HG02588 (cell line): ENCODE data around the gene TMEM115.

Source experiments
- ATAC-seq: cut with Tn5 transposase; IDR thresholded peaks from one replicate; pipeline ENCODE4 v1.9.1; 2021; ENCODE audit warnings: mild to moderate bottlenecking, moderate library complexity; ENCODE audit not compliant: unreplicated experiment

The TMEM115 gene

DNA sequence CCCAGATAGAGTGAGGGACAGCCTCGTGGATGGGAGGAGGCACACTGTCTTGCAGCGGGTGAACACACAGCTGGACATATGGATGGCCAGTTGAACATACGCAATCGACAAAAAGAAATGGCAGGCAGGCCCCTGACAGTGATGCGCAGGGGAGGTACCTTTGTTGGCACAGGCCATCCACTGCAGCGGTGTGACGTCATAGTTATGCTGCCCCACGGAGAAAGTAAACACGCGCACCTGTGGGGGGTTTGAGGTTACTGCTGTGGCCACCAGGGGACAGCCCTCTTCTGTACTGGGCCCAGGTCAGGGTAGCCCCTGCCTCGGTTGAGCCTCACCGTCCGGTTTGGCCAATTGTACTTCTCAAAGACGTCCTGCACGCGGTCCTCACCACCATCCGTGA is 19.4 kb upstream of the TMEM115 start:
- ATAC-seq = no peak

- ATAC-seq = no peak
Observed at GRCh38 chr3:50378024-50378423, 18.7 kb upstream of the TMEM115 start.

DNA sequence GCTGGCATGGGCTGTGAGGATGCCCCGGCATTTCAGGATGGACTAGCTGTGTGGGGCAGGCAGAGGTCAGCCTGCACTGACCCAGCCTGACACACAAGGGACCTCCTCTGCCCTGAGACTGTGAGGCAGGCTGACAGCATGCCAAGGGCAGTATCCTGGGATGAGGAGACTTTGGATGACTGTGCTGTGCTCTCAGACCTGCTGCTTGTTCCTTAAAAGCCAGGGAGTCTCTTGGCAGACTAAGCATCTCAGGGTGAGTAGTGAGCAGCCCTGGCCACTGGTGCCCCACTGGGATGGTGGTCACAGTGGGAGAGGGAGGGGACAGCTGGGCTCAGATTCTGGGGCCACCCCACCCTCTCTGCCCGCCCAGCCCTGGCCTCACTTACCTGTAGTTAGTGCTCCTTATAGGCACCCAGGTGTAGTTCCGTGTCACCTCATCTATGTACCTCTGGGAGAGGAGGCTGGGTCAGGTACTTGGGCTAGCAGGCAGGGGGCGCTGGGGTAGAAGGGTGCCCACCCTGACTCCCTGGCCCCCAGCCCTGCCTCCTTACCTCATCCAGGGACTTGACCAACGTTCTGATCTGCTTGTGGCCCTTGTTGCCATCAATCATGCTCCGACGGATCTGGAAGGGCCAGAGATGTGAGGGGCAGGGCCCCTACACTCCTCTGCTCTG is 16.1 kb upstream of the TMEM115 start:
- no peak for ATAC-seq

DNA sequence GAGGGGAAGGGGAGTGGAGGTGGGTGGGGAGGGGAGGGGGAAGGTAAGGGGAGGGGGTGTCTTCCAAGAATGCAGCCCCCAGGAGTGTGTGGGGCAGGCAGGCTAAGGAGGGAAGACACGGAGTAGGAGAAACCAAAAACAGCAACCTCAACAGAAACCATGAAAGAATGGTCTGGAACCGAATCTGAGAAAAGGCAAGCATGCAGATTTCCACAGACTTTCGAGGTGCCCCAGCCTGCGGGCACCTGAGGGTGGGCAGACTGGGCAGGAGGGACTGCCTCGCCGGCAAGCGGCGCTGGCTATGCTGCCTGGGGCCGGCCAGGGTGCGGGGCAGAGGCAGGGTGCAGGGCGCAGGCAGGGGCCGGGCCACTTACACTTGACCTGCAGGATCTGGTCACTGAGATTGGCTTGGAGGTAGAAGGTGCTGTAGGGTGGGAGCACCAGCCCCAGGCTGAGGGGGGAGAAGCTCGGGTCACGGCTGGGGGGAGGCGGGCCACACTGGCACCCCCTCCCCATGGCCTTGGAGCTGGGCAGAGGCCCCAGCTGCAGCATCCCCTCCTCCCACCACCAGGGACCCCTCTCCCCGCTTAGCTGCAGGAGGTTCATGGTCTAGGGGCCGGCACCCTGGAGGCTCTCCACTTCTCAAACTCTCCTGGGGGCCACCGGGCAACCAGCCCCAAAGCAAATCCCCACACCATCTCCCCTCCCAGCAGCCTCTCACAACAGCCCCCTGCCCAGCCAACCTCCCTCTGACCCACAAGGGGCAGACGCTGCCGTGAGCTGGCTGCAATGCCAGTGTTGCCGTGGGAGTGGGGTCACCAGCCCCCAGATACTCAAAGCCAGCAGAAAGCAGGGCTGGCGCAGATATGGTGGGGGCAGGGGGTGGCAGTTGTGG is 15.3 kb upstream of the TMEM115 start:
- no peak for ATAC-seq

GRCh38 chr3:50373146-50374051 is 14.1 kb upstream of the TMEM115 start:
- no peak for ATAC-seq

DNA sequence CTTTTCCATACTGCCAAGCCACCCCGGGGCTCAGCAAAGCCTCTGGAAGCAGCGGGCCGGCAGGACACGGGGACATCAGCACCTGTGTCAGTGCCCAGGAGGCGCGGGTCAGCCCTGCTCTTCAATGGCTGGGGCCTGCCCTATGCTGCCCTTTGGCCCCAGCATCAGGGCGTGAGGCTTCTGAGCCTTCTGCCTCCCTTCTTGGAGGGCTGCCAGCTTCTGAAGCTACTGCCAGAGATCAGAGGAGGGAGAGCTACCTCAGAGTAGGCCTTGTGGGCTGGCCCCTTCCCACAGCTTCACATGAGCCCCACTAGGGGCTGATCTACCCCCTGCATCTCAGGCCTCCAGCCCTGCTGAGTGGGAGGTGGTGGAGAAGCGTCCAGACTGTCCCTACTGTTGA is 13.0 kb upstream of the TMEM115 start:
- ATAC-seq = no peak

GRCh38 chr3:50371133-50371685 is 11.9 kb upstream of the TMEM115 start:
- ATAC-seq = no peak

- ATAC-seq = no peak
Observed at GRCh38 chr3:50370594-50370993, 11.3 kb upstream of the TMEM115 start.

DNA sequence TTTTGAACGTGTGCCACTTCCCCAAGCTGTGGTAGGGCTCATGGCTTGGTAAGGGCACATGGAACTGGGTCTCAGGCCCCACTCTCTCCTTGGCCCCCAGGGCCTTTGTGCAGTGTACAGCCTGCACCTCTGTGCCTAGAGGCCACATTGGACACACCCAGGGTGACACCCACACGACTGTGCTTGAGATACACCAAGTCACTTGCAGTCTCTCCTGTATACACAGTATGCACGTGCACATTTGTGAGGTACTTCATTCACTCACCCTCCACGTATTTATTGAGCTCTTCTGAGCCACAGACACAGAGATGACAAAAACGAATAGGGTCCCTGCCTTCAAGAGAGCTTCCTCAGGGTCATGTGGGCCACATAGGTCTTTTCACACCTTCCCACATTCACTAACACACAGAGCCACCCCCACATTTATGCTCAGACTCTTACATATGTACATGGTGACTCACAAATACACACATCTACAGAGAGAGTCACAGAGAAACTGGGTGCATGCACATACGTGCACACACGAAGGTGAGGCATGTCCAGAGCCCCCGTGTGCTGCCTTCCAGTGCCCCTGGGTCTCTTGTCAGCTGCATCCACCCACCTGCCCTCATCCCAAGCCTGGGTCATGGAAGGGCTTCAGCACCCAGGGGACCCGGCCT is 9.8 kb upstream of the TMEM115 start:
- no peak for ATAC-seq

DNA sequence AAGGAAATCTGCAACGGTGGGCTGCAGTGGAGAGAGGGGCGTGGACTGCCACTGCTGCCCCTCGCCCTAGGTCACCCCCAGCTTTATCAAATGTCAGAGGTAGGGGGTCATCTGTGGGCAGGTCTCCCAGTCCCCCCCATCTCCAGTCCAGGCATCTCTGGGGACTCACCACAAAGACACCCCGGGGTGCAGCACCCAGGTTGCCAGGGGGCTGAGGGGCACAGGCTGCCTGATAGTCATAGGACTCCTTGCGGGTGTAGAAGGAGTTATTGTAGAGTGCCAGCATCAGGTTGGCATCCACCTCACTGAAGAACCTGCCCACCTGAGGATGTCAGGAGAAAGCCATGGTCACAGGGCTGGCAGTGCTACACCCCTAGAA is 6.5 kb upstream of the TMEM115 start:
- ATAC-seq = no peak

DNA sequence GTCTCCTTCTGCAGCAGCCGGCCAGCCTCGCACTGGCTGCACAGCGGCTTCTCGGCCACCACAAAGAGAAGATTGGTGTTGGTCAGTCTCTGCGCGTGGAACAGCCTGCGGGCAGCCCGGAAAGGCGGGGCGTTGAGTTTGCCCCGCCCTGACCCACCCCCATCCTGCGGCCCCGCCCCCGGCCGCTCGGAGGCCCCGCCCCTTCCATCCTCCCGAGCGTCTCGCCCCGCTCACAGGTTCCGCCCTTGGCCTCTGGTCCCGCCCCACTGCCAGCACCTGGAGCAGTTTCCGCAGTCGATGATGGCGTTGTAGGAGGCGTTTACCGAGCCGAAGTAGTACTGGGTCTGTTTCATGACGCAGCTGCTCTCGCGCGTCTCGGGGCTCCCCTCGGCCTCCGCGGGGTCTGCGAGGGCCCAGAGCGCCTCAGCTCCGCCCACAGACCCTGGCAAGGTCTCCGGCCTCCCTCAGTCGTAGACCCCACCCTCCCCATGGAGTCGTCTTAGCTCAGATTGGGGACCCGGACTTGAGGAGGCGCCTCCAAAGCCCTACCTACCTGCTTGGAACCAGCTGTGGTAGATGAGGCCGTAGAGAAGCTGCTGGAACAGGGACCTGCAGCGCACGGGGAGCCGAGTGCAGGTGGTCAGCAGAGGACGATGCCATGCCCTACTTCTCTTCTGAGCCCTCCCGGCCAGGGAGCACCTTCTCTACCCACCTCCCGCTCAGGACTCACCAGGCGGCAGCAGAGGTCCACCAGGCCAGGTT is 5.9 kb upstream of the TMEM115 start:
- ATAC-seq = peak; percentile 80

DNA sequence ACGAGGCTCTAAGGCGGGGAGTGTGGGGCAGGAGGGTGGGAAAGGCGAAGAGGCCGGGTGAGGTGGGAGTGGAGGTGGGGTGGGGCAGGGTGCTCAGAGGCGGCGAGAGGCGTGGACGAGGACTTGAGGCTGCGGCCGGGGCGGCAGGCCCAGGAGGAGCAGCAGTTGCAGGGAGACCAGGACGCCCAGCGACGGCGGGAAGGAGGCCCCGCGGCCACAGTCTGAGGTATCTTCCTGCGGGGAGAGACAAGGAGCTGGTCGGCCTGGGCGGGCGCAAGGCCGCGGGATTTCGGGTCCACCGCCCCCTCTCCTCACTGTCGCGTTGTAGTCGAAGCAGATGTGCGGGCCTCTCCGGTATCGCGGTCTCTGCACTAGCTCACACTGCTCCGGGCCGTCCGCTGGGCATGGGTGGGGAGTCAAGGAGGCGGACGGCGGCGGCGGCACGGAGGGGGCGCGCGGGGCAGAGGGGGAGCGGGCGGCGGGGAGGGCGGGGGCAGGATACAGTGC is 5.3 kb upstream of the TMEM115 start:
- ATAC-seq = peak; percentile 3

- peak; percentile 14 for ATAC-seq
Observed at GRCh38 chr3:50359760-50360110, 414 bp upstream of the TMEM115 start.

DNA sequence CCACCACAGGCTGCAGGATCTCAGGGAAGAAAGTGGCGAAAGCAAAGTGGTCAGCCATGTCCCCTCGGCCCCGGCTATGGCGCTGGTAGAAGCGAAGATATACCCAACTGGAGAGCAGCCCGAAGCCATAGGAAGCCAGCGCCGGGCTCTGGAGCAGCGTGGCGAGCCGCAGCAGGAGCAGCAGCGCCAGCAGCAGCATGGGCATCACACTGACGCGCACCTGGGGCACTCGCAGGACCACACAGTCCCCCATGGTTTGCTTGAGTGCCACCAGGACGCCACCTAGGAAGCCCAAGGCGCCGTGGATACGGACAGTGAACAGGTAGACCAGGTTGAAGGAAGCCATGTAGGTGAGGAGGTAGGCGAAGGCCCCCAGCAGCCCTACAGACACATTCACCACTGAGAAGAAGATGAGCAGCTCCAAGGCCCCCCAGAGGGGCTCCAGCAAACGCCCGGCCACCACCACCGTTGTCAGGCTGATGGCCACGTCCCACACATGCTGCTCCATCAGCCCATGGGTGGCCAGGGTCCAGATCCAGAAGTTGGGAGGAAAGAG is 888 bp downstream of the TMEM115 start:
- no peak for ATAC-seq

DNA sequence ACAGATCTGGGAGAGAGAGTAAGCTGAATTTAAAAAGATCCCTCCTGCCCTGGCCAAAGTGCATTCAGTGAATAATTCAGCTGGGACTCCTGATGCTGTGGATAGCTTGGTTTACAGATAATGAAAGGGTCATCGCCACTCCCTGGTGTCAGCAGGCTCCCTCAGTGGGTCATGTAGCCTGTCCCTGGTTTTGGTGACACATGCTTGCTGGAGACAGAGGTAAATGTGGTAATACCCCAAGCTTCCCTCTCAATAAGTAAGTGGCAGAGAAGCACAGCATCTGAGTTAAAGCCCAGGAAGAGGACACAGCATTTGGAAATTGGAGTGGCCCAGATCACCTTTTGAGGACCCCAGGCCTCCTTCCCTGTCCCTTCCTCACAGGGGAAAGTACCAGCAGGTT is 1.8 kb downstream of the TMEM115 start:
- no peak for ATAC-seq

- ATAC-seq = no peak
Observed at GRCh38 chr3:50356553-50356952, 2.8 kb downstream of the TMEM115 start.

- no peak for ATAC-seq
Observed at GRCh38 chr3:50355829-50356552, 3.3 kb downstream of the TMEM115 start.

DNA sequence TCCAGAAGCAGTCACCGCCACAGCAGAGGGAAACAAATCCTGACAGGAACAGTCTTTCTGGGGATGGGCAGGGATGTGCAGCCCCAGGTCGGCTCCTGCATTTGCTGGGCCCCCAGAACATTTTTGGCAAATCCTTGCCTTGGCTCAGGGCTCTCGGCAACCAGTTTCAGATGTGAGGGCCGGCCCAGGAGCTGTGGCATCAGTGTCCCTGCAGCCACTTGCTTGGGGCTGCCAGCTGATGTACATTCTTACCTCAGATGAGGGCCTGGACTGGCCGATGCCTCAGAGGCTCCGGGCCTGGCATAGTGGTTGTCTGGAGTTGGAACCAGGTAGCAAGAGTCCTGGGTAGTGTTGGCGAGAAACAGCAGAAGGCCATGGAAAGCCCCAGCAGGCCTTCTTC is 4.5 kb downstream of the TMEM115 start:
- ATAC-seq = no peak
